OCI-LY1 (cell line): ENCODE measurements around the gene ZNF350.

Experiments used
- EZH2 ChIP-seq: fragments of 200-600 bp; sonication (generic), shearing (Covaris generic); IDR thresholded peaks from 2 replicates; pipeline ENCODE4 v1.8.0; 2017; ENCODE audit warnings: borderline replicate concordance, mixed run types, mild to moderate bottlenecking, antibody characterized with exemption, low read length, moderate library complexity, mixed read lengths
- TF ChIP-seq, protein P1 (sequence below): fragments of 200-600 bp; sonication (generic), shearing (Covaris generic); IDR thresholded peaks from 2 replicates; pipeline ENCODE4 v1.5.1; 2017; ENCODE audit warnings: mild to moderate bottlenecking, antibody characterized with exemption, low read length, moderate library complexity, mixed read lengths

DNA sequence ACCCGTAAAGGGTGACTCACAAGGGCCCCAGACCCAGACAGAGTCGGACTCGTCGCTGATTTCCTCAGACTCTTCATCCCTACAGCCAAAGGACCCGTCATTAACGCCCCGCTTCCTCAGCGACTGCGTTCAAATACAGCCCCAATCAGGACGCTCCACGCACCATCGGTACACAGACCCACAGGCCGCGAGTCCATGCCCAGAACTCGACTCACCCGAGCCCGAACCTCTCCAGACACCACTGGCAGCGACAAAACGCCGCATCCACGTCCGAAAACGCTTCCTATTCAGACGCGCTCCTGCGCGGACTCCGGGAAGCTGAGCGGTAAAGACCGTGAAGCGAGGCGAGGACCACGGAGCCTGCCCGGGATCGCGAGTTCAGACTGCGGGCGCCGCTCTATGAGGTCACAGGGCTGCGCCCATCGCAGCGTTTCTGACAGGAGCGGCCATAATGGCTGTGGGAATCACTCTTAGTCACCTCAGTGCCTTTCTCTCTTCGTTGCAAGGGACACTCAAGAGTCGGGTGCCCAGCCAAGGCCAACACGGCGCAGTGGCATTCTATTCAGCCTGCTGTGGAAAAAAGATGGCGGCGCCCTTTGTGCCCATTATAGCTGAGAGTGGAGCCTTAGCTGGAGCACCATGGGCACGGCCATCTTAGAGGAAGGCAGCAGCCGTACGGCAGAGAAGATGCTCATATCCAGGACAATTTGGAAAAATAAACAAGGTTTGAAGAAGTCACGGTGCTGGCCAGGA is 41.6 kb upstream of the ZNF350 start, which contains the start of gene ZNF614:
- TF ChIP-seq, protein P1, sequence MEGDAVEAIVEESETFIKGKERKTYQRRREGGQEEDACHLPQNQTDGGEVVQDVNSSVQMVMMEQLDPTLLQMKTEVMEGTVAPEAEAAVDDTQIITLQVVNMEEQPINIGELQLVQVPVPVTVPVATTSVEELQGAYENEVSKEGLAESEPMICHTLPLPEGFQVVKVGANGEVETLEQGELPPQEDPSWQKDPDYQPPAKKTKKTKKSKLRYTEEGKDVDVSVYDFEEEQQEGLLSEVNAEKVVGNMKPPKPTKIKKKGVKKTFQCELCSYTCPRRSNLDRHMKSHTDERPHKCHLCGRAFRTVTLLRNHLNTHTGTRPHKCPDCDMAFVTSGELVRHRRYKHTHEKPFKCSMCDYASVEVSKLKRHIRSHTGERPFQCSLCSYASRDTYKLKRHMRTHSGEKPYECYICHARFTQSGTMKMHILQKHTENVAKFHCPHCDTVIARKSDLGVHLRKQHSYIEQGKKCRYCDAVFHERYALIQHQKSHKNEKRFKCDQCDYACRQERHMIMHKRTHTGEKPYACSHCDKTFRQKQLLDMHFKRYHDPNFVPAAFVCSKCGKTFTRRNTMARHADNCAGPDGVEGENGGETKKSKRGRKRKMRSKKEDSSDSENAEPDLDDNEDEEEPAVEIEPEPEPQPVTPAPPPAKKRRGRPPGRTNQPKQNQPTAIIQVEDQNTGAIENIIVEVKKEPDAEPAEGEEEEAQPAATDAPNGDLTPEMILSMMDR: no peak
- TF ChIP-seq EZH2: no peak
